HG03196 (cell line): Measurements from ENCODE around the gene PTPRH.
"Not testable (repeated sequence)": the region's sequence is repeated elsewhere in the genome, so short reads cannot be mapped to it uniquely, and the experiment has no call there.

Source experiments
- ATAC-seq: cut with Tn5 transposase; IDR thresholded peaks from one replicate; pipeline ENCODE4 v1.9.1; 2021; ENCODE audit not compliant: unreplicated experiment

Gene PTPRH

DNA sequence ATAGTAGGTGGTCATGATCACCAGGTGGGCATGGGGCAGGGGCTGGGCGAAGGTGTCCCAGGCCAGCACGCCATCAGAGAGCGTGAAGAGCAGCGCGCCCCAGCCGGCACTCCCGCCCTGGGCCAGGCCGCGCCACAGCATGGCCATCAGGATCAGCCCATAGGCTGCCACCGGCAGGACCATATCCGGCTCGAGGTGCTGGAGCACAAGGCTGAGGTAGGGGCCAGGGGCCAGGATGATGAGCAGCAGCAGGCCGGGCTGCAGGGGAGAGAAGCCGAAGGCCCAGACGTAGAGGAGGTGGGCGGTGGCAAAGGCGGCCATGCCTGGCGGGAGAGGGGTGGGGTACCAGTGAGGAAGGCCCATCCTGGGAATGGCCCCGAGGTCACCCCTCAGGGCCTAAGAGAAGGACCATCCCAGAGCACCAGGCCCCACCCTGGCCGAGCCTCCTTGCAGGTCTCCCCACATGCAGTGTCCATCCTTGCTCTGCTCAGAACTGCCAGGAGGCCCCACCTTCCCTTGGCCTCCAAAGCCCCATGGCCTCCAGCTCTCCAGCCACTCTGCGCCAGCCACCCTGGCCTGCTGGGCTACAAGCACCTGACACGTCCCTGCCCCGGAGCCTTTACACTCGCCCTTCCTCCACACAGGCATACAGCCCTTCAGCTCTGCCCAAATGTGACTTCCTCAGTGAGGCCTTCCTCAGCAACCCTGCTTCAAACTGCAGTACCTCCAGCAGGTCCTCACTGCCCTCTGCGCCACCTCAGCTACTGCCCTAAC is 18.1 kb upstream of the PTPRH start:
- no peak for ATAC-seq

DNA sequence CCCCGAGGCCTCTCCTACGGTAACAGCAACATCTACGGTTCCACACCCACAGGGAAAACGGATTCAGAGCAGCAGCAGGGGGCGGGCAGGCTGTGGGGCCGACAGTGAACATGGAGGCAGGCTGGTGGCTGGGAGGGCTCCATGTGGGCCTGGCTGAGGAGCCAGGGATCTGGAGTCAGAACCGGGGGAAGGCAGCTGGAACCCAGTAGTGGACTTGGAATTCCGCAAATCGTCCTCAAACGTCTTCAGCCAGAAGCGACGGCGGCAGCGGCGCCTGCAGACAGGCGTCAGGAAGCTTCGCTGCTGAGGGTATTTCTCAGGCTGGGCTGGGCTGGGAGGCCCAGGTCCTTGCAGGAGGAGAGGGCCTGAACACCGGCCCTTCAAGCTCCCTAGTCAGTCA is 17.5 kb upstream of the PTPRH start:
- no peak for ATAC-seq

DNA sequence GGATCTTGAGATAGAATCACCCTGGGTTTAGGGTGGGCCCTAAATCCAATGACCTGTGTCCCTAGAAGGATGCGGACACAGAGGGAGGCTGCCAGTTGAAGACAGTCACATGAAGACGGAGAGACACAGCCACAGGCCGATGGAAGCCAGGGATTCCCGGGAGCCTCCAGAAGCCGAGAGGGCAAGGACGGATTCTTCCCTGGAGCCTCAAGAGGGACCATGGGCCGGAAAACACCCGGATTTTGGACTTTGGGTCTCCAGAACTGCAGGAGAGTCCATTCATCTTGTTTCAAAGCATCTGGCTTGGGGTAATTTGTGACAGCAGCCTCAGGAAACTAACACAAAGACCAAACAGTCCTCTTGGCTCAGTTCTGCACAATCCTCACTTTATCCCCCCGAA is 17.0 kb upstream of the PTPRH start:
- ATAC-seq: no peak

GRCh38 chr19:55225415-55225958 is 16.2 kb upstream of the PTPRH start:
- no peak for ATAC-seq

DNA sequence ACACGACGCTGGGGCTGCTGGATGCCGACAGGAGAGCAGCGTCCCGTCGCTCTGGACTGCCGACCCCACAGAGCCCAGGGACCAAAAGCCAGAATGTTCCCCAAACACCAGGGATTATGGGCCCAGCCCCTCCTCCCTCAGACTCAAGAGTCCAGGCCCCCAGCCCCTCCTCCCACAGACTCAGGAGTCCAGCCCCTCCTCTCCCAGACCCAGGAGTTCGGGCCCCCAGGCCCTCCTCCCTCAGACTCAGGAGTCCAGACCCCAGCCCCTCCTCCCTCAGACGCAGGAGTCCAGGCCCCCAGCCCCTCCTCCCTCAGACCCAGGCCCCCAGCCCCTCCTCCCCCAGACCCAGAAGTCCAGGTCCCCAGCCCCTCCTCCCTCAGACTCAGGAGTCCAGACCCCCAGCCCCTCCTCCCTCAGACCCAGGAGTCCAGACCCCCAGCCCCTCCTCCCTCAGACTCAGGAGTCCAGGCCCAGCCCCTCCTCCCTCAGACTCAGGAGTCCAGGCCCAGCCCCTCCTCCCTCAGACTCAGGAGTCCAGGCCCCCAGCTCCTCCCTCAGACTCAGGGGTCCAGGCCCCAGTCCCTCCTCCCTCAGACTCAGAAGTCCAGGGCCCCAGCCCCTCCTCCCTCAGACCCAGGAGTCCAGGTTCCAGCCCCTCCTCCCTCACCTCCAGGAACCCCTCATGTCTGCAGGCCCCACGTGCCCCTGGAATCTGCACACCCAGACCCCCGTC is 15.5 kb upstream of the PTPRH start:
- ATAC-seq: not testable (repeated sequence)

GRCh38 chr19:55224038-55224665 is 14.9 kb upstream of the PTPRH start:
- no peak for ATAC-seq

GRCh38 chr19:55223291-55224037 is 14.2 kb upstream of the PTPRH start:
- ATAC-seq: no peak

- ATAC-seq: no peak
Measured at GRCh38 chr19:55220525-55220924, 11.2 kb upstream of the PTPRH start.

DNA sequence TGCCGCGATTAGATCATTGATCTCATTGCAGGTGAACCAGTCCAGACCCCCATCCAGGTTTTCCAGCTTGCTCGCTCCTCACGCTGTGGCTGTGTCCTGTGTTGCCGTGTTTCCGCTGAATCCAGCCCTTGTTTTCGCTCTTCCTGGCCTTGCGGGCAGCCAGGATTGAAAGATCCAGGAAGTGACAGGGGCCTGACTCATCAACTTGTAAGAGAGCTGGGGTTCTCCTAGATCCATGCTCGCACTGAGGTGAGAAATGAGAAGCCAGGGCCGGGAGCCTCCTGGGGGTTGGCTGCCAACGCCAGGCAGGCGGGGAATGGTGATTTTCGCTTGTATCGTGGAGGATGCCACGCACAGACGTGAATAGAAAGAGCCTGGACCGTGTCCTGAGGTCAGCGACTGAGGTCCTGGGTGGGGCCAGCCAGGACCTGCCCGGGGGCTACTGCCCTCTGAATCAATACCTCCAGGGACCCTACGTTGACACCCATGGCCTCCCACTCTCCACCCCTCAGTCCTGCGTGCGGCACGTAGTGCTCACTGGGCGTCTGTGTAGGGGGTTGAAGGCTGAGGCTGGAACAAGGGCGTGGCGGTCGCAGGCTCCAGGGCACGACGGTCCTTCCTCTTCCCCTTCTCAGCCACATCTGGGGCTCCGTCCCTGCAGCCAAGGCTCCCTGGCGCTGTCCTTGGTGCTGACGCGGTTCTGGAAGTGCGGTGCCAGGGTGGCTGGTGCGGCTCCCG is 7.3 kb upstream of the PTPRH start:
- ATAC-seq: no peak

DNA sequence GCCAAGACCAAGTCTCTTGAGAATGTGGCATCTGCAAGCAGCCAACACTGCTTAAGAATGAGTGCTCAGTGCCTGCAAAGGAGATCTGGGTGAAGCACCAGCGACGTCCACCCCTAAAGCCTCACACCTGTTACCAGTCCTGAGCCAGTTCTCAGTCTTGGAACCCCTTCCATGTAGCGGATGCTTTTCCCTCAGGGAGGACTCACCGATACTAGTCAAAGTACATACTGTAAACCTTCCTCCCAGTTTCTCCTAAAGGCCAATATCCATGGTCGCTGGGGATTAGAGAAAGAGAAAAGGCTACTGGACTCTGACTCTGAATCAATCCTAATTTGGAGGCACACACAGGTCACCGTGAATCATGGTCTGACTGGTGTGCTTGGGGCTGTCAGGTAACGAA is 4.2 kb upstream of the PTPRH start:
- no peak for ATAC-seq

GRCh38 chr19:55212447-55212846 is 3.1 kb upstream of the PTPRH start:
- ATAC-seq: no peak

- no peak for ATAC-seq
Measured at GRCh38 chr19:55209693-55210472, 582 bp upstream of the PTPRH start.

DNA sequence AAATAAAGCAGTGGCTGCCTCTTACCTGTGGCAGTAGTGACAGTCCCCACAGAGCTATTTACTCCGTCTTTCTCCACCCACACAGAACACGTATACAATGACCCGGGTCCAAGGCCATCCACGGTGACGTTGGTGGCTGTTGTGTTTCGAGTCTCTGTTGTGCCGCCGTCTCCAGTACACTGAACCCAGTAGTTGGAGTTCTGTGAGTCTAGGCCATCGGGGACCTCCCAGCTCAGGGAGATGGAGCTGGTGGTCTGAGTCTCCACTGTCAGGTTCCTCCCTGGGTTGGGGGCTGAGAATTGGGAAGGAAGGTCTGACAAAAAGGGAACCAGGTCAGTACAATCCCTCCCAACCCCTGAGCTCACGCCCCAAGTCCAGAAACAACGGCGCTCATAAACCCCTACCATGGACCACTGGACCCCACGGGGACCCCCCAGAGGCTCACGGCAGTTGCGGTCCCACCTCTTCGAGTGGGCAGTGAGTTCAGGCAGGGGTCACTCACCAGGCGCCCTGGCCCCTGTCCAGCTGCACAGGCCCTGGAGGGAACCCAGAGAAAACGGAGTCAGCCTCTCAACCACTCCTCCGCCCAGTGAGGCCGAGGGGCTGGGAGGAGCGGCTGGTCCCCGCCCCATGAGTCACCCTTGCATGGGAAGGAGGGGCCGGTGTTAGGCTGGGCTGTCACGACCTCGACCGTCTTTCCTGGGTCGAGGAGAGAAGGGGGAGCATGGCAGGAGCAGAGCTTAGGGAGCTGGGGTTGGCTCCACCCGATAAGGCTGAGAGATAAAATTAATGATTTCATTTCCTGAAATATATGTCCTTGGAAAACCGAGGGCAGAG is 2.4 kb downstream of the PTPRH start:
- ATAC-seq: no peak

DNA sequence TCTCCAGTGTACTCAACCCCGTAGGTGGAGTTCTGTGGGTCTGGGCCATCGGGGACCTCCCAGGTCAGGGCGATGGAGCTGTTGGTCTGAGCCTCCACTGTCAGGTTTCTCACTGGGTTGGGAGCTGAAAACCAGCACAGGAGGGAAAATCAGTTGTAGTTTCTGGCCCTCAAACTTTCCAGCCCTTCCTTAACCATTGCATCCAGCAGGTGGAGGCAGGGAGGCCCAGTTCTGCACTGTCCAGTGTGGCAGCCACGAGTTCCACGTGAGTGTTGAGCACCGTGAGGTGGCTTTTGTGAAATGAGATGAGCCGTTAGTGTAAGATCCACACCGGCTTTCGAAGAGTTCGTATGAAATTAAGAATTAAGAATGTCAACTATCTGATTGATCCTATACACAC is 7.1 kb downstream of the PTPRH start:
- ATAC-seq: not testable (repeated sequence)

- no peak for ATAC-seq
Measured at GRCh38 chr19:55199620-55200204, 9.6 kb downstream of the PTPRH start.

DNA sequence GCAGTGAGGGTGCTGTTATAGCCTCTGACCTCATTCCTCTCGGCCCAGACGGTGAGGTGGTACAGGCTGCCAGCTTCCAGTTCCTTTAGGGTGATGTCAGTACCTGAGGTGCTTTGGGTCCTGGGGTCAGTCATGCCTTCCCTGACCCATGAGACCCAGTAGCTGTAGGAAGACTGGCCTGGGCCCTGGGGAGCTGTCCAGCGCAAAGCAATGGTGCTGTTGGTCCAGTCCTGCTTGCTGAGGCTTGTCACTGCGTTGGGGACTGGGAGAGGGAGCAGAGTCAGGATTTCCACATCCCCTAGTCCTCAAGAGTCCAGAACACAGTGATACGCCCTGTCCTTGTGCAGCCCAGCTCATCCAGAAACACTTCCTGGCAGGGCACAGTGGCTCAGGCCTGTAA is 10.7 kb downstream of the PTPRH start:
- no peak for ATAC-seq

DNA sequence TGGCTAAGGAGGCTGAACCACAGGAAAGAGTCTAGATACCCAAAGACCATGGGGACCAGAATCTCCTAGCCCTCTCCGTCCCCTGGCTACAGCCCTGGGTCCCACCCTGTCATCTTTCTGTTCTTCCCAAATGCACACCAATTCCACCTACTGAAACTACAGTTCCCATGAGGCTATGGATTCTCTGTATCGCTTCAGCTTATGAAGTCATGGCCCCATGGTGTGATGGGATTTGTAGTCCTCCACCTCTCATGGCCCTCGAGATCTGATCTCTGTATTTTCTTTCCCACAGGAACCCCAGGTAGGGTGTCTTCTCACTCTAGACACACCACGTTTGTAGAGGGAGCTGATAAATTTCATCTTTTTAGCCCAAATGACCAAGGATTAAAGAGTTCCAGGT is 11.8 kb downstream of the PTPRH start:
- no peak for ATAC-seq

GRCh38 chr19:55196803-55197202 is 12.5 kb downstream of the PTPRH start:
- ATAC-seq: no peak
